Purkinje cell (primary cell): Measurements from ENCODE around the gene GLOD5. TPM values are rescaled to one million over a fixed set of nuclear protein-coding genes. Genes with fewer than 3 reads are reported as not detected.

Source experiments
- polyA plus RNA-seq: library from polyadenylated mRNA; unstranded; fragments of >200 nt; fragmentation: Nextera tagmentation; gene quantifications from 2 replicates; pipeline ENCODE4 v1.2.1, GENCODE V29; 2014

Gene GLOD5
- polyA plus RNA-seq: 3.0 TPM in 1 of 2 replicates, not detected in the other

GRCh38 chrX:48761674-48762471 lies at the start of gene GLOD5:
Gene GLOD5, plus strand, starts transcription at chrX:48761747. Its CDS starts 44 bp downstream, at chrX:48761791.

GRCh38 chrX:48786341-48786800 lies 24.8 kb downstream of the GLOD5 start, which contains the start of gene GATA1:
Gene GATA1, plus strand, starts transcription at chrX:48786590. Its CDS starts 4,520 bp downstream, at chrX:48791110.

GRCh38 chrX:48801280-48802088 lies 39.9 kb downstream of the GLOD5 start, which contains the start of gene HDAC6:
Gene HDAC6, plus strand, starts transcription at chrX:48802067. Its CDS starts 626 bp downstream, at chrX:48802693.

Other genes starting within 250 kb of the GLOD5 start
- gene EBP, start 239.9 kb upstream of the GLOD5 start, polyA plus RNA-seq: 102 and 134 TPM in 2 replicates
- gene TBC1D25, start 222.0 kb upstream of the GLOD5 start, polyA plus RNA-seq: 2.4 and 4.2 TPM in 2 replicates
- gene RBM3, start 187.3 kb upstream of the GLOD5 start, polyA plus RNA-seq: 37.2 and 38.7 TPM in 2 replicates
- gene WDR13, start 164.3 kb upstream of the GLOD5 start, polyA plus RNA-seq: 20.1 and 22.3 TPM in 2 replicates
- not detected in 2 replicates for gene WAS, start 77.9 kb upstream of the GLOD5 start, polyA plus RNA-seq
- gene SUV39H1, start 65.0 kb upstream of the GLOD5 start, polyA plus RNA-seq: 0.32 and 0.48 TPM in 2 replicates
- not detected in 2 replicates for gene GATA1, start 24.8 kb downstream of the GLOD5 start, polyA plus RNA-seq
- 18.2 and 20.9 TPM in 2 replicates for gene HDAC6, start 40.3 kb downstream of the GLOD5 start, polyA plus RNA-seq
- gene ERAS, start 64.8 kb downstream of the GLOD5 start, polyA plus RNA-seq: not detected in 2 replicates
- gene PCSK1N, start 73.9 kb downstream of the GLOD5 start, polyA plus RNA-seq: 12.2 and 25.7 TPM in 2 replicates
- gene TIMM17B, start 136.0 kb downstream of the GLOD5 start, polyA plus RNA-seq: 63.1 and 65.6 TPM in 2 replicates
- gene PQBP1, start 136.2 kb downstream of the GLOD5 start, polyA plus RNA-seq: 39.1 and 42.7 TPM in 2 replicates
- 9.6 and 16.3 TPM in 2 replicates for gene SLC35A2, start 149.9 kb downstream of the GLOD5 start, polyA plus RNA-seq
- 15.2 and 23.7 TPM in 2 replicates for gene PIM2, start 157.3 kb downstream of the GLOD5 start, polyA plus RNA-seq
- gene OTUD5, start 195.9 kb downstream of the GLOD5 start, polyA plus RNA-seq: 4.4 and 6.2 TPM in 2 replicates
- not detected in 2 replicates for gene KCND1, start 210.1 kb downstream of the GLOD5 start, polyA plus RNA-seq
- gene GRIPAP1, start 240.5 kb downstream of the GLOD5 start, polyA plus RNA-seq: 8.4 and 18.3 TPM in 2 replicates